ES-I3 (cell line): Measurements from ENCODE around the gene PUM2.

Experiments used
- H3K36me3 ChIP-seq: 2 replicates; pipeline ENCODE4 v1.6.1; 2013; ENCODE audit warnings: mild to moderate bottlenecking, low read length, control low read depth, moderate library complexity; ENCODE audit not compliant: insufficient read depth
- H3K4me1 ChIP-seq: 2 replicates; pipeline ENCODE4 v1.6.1; 2013; ENCODE audit warnings: mild to moderate bottlenecking, control low read depth, low read length; ENCODE audit not compliant: insufficient read depth
- H3K9ac ChIP-seq: 2 replicates; pipeline ENCODE4 v1.6.1; 2013; ENCODE audit warnings: low read depth, mild to moderate bottlenecking, low read length, moderate library complexity
- H3K9me3 ChIP-seq: 2 replicates; pipeline ENCODE4 v1.6.1; 2013; ENCODE audit warnings: mild to moderate bottlenecking, low read length, moderate library complexity; ENCODE audit not compliant: control insufficient read depth, insufficient read depth

PUM2 gene

GRCh38 chr2:20307311-20307710 is 43.3 kb downstream of the PUM2 start:
- H3K9ac ChIP-seq = no peak overlapping the region
- no peaks in the 10 kb centered on the region for H3K9me3 ChIP-seq
- H3K4me1 ChIP-seq = no peaks in the 10 kb centered on the region
- H3K36me3 ChIP-seq = peaks cover 10% of the 10 kb centered on the region

GRCh38 chr2:20304411-20304810 is 46.2 kb downstream of the PUM2 start:
- Histone ChIP-seq H3K9ac (no peak overlapping the region), H3K36me3 (peaks cover 11% of the 10 kb centered on the region), H3K9me3 (no peaks in the 10 kb centered on the region), H3K4me1 (peaks cover 5% of the 10 kb centered on the region; the same call in 1 of the 2 replicates)

GRCh38 chr2:20303966-20304365 is 46.7 kb downstream of the PUM2 start:
- H3K9me3 ChIP-seq = no peaks in the 10 kb centered on the region
- H3K9ac ChIP-seq = no peak overlapping the region
- H3K36me3 ChIP-seq = peaks cover 11% of the 10 kb centered on the region
- H3K4me1 ChIP-seq = peaks cover 5% of the 10 kb centered on the region; the same call in 1 of the 2 replicates

- Histone ChIP-seq H3K9ac (no peak overlapping the region), H3K9me3 (no peaks in the 10 kb centered on the region), H3K36me3 (peaks cover 7% of the 10 kb centered on the region; the same call in 1 of the 2 replicates)
Measured at GRCh38 chr2:20302019-20302418, 48.6 kb downstream of the PUM2 start.

GRCh38 chr2:20300656-20301055 is 50.0 kb downstream of the PUM2 start:
- peaks cover 5% of the 10 kb centered on the region; the same call in 1 of the 2 replicates for H3K4me1 ChIP-seq
- no peak overlapping the region for H3K9ac ChIP-seq
- H3K9me3 ChIP-seq = no peaks in the 10 kb centered on the region
- peaks cover 7% of the 10 kb centered on the region for H3K36me3 ChIP-seq

More at GRCh38 chr2:20302019-20302418, 48.6 kb downstream of the PUM2 start:
- peaks cover 5% of the 10 kb centered on the region; the same call in 1 of the 2 replicates for H3K4me1 ChIP-seq

GRCh38 chr2:20299113-20299512 is 51.5 kb downstream of the PUM2 start:
- Histone ChIP-seq H3K36me3 (peaks cover 7% of the 10 kb centered on the region), H3K4me1 (peaks cover 5% of the 10 kb centered on the region; the same call in 1 of the 2 replicates)

GRCh38 chr2:20294231-20294630 is 56.4 kb downstream of the PUM2 start:
- no peaks in the 10 kb centered on the region for H3K9me3 ChIP-seq
- H3K36me3 ChIP-seq = peaks cover 4% of the 10 kb centered on the region

More at GRCh38 chr2:20299113-20299512, 51.5 kb downstream of the PUM2 start:
- H3K9ac ChIP-seq = no peak overlapping the region
- H3K9me3 ChIP-seq = no peaks in the 10 kb centered on the region

GRCh38 chr2:20292984-20293383 is 57.7 kb downstream of the PUM2 start:
- H3K4me1 ChIP-seq = peaks cover 3% of the 10 kb centered on the region; the same call in 1 of the 2 replicates
- no peaks in the 10 kb centered on the region for H3K9me3 ChIP-seq
- H3K36me3 ChIP-seq = peaks cover 11% of the 10 kb centered on the region
- H3K9ac ChIP-seq = no peak overlapping the region

More at GRCh38 chr2:20294231-20294630, 56.4 kb downstream of the PUM2 start:
- Histone ChIP-seq H3K4me1 (peaks cover 3% of the 10 kb centered on the region; the same call in 1 of the 2 replicates), H3K9ac (no peak overlapping the region)

GRCh38 chr2:20291846-20292408 is 58.7 kb downstream of the PUM2 start:
- no peaks in the 10 kb centered on the region for H3K9me3 ChIP-seq
- peaks cover 7% of the 10 kb centered on the region for H3K36me3 ChIP-seq
- H3K4me1 ChIP-seq = peaks cover 3% of the 10 kb centered on the region; the same call in 1 of the 2 replicates
- H3K9ac ChIP-seq = no peak overlapping the region

- Histone ChIP-seq H3K4me1 (peaks cover 3% of the 10 kb centered on the region; the same call in 1 of the 2 replicates), H3K9me3 (no peaks in the 10 kb centered on the region), H3K36me3 (peaks cover 7% of the 10 kb centered on the region; the same call in 1 of the 2 replicates), H3K9ac (no peak overlapping the region; the same call in 1 of the 2 replicates)
Measured at GRCh38 chr2:20291106-20291564, 59.5 kb downstream of the PUM2 start.

- Histone ChIP-seq H3K9me3 (no peaks in the 10 kb centered on the region), H3K4me1 (peaks cover 3% of the 10 kb centered on the region; the same call in 1 of the 2 replicates), H3K9ac (no peak overlapping the region), H3K36me3 (peaks cover 15% of the 10 kb centered on the region)
Measured at GRCh38 chr2:20288642-20289340, 61.9 kb downstream of the PUM2 start.

GRCh38 chr2:20282916-20283592 is 67.6 kb downstream of the PUM2 start:
- Histone ChIP-seq H3K9me3 (no peaks in the 10 kb centered on the region), H3K4me1 (no peaks in the 10 kb centered on the region), H3K36me3 (peaks cover 16% of the 10 kb centered on the region), H3K9ac (no peak overlapping the region)

GRCh38 chr2:20281876-20282275 is 68.8 kb downstream of the PUM2 start:
- H3K9me3 ChIP-seq = no peaks in the 10 kb centered on the region
- peaks cover 16% of the 10 kb centered on the region for H3K36me3 ChIP-seq
- H3K4me1 ChIP-seq = no peaks in the 10 kb centered on the region
- H3K9ac ChIP-seq = no peak overlapping the region

- no peaks in the 10 kb centered on the region for H3K4me1 ChIP-seq
- H3K9me3 ChIP-seq = no peaks in the 10 kb centered on the region
- no peaks in the 10 kb centered on the region for H3K36me3 ChIP-seq
- no peak overlapping the region for H3K9ac ChIP-seq
Measured at GRCh38 chr2:20273042-20273441, 77.6 kb downstream of the PUM2 start.
